NCI-H524 treated with DMSO at 0.1 percent for 48 hours (cell line): Measurements from ENCODE around the gene LPCAT1.
A peak's percentile ranks its signal among the peaks of the same experiment; 100 is the strongest.
"Not testable (repeated sequence)": the region's sequence is repeated elsewhere in the genome, so short reads cannot be mapped to it uniquely, and the experiment has no call there.

ENCODE experiments used
- DNase-seq: peaks from one replicate; lab custom pipeline; 2025; lab: John Stamatoyannopoulos, UW

LPCAT1 gene, protein sequence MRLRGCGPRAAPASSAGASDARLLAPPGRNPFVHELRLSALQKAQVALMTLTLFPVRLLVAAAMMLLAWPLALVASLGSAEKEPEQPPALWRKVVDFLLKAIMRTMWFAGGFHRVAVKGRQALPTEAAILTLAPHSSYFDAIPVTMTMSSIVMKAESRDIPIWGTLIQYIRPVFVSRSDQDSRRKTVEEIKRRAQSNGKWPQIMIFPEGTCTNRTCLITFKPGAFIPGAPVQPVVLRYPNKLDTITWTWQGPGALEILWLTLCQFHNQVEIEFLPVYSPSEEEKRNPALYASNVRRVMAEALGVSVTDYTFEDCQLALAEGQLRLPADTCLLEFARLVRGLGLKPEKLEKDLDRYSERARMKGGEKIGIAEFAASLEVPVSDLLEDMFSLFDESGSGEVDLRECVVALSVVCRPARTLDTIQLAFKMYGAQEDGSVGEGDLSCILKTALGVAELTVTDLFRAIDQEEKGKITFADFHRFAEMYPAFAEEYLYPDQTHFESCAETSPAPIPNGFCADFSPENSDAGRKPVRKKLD

DNA sequence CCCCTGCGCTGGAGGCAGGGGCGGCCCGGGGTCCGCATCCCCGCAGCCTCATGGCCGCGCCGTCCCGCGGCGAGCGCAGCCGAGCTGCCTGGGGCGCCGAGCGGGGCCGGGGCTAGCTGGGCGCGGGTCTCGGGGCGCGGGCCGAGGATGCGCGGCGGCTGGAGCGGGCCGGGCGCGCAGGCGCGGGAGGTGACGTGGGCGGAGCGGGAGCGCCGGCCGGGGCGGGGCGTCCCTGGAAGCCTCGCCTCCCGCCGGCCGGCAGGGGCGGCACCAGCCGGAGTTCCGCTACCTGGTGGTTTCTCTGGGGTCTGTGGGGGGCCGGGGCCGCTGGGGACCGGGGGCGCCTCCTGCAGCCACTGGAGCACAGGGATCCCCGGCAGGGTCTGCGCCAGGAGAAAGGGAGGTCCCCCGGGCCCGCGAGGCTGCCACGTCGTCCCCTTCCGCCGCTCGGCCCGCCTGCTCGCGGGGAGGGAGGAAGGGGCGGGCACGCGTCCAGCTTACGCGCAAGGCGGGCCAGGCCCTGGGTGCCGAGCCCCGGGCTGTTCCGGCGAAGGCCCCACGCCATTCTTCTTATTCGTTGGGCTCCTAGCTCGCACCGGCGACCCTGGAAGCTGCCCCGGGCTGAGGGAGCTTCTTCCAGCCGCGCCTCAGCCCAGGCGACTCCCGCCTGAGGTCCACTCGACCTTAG, at the start of gene LPCAT1:
TSS of gene LPCAT1 (minus strand) at position 168 of the 688 bp plus-strand sequence. CDS start at position 52, 116 bp downstream.
- DNase-seq = peak; percentile 31

DNA sequence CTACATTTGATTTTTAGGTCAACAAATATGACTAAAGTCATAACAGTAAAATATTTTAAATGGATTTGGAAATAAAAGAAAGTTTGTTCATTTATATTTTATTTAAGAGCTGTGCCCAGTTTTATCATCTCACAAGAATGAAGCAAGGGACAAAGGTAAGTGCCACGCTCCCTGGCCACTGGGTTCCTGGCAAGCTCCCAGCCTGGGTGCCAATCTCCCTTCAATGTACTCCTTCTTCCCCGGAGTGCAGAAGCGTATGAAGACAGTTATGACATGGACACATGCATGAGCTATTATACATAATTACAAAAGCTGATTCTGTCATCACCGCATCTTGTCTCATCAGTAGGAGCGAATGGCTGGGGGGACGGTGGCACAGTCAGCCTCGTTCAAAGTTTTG, 48.1 kb upstream of the LPCAT1 start:
- DNase-seq = not testable (repeated sequence)

DNA sequence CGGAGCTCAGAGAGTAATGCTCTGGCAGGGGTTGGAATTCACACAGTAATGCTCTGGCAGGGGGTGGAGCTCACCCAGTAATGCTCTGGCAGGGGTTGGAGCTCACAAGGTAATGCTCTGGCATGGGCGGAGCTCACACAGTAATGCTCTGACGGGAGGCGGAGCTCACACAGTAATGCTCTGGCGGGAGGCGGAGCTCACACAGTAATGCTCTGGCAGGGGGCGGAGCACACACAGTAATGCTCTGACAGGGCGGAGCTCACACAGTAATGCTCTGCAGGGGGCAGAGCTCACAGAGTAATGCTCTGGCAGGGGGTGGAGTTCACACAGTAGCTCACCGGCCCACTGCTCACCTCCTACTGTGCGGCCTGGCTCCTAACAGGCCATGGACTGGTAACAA, 47.2 kb upstream of the LPCAT1 start:
- no peak for DNase-seq

DNA sequence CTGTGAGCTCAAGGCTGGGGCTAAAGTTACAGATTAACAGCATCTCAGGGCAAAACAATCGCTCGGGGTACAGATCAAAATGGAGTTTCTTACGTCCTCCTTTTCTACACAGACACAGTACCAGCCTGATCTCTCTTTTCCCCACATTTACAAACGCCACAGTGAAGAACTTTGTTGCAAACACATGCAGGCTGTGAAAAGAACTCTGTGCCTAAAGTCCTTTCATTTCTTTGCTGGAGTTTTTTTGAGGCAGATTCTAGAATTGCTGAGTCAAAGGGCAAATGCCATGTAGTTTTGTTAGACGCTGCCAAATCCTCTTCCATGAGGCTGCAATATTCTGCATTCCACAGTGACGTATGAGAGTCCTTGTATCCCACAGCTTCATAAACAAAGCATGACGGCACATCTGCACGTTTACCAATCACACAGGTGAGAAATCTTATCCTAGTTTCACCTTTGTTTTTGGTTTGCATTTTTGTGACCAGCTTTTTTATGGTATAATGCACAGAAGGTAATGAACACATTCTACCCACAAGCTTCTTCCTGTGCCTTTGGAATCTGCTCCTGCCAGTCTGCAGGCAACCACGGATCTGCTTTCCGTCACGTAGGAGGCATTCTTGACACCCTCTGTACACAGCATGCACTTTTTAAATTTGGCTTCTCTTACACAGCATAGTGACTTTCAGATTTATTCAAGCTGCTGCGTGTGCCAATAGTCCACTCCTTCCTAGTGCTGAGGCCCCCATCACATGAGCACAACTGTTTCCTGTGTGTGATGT, 44.6 kb upstream of the LPCAT1 start:
- no peak for DNase-seq

DNA sequence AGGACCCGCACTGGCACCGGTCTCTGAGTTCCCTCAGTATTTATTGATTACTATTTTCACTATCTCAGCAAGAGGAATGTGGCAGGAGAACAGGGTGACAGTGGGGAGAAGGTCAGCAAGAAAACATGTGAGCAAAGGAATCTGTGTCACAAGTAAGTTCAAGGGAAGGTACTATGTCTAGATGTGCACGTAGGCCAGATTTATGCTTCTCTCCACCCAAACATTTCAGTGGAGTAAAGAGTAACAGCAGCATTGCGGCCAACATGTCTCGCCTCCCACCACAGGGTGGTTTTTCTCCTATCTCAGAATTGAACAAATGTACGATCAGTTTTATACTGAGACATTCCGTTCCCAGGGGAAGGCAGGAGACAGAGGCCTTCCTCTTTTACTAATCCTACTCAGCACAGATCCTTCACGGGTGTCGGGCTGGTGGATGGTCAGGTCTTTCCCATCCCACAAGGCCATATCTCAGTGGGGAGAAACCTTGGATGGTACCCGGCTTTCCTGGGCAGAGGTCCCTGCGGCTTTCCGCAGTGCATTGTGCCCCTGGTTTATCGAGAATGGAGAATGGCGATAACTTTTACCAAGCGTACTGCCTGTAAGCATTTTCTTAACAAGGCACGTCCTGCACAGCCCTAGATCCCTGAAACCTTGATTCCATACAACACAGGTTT, 43.9 kb upstream of the LPCAT1 start:
- not testable (repeated sequence) for DNase-seq

DNA sequence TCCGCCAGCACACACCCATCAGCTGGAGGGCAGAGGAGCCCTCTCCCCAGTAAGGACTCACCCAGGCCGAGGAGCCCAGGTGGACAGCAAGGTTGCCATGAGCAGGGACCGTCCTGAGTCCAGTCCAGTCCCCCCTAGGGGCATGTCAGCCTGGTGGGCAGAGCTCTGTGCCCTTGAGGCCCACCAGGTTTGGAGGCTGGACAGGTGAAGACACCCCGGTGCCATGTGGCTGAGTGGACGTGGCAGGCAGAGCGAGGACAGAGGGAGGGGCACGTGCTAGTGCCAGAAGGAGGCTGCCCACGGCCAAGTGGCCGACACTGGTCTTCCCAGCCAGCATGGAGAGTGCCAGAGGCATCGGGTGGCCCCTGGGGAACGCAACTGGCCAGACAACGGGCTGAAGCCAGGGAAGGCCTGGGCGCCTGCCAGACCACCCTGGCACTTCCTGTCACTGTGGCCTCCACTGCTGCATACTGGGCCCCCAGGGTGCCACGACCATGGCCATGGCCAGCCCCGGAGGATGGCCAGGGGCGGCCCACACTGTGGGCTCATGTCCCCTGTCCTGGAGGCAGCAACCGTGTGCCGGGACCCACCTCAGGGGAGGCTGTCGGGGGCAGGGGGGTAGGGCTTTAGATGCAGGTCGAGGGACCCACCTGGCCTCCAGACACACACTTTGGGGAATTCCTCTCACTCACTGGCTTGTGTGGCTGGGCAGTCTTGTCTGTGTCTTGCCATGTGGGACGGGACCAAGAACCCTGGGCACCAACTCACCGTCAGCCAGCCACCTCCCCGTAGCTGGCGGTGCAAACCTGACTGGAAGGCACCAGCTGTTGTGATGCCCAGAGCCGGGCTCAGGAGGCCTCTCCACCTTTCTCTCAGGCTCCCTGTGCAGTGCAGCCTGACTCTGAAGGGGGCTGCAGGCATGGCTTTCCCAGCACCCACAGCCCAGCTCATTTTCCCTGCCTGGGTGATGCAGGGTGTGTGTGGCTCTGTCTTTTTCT, 42.3 kb upstream of the LPCAT1 start:
- DNase-seq = no peak

DNA sequence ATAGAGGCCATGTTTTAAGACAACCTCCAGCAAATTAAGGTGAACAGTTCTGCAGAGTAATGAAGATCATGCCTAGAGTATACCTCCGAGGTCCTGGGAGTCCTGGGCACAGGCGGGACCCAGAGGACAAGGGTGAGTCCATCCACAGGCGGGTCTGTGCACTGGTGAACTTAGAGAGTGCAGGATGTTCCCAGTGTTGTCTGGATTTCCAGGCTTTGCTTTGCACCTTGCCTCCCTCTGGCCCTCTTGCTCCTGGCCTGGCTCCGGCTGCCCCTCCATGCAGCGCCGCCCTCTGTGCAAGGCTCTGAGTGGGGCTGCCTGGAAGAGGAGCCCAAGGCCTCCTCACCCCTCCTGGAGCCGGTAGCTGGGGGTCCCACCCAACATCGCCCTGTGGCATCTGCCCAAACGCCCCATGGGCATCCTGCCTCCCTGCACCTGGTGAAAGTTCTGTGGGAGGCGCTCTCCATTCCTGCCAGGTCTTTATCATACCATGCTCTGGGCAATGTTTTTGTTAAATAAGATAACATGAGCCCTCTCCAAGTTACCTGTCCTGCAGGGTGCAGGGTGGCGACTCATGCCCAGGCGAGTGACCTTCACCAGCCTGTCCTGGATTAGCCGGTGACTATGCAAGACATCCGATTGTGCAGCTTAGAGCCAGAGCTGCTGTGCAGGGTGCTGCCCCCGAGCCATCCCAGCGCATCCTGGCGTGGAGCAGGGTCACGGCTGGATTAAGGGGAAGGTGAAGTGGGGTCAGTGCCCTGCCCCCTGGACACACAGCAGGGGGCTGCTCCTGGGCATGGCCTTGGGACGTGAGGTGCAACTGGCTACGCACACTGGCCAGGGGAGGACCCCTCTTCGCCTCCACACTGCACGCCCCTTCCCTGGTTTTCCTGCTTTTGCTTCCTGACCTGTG, 41.3 kb upstream of the LPCAT1 start:
- no peak for DNase-seq

DNA sequence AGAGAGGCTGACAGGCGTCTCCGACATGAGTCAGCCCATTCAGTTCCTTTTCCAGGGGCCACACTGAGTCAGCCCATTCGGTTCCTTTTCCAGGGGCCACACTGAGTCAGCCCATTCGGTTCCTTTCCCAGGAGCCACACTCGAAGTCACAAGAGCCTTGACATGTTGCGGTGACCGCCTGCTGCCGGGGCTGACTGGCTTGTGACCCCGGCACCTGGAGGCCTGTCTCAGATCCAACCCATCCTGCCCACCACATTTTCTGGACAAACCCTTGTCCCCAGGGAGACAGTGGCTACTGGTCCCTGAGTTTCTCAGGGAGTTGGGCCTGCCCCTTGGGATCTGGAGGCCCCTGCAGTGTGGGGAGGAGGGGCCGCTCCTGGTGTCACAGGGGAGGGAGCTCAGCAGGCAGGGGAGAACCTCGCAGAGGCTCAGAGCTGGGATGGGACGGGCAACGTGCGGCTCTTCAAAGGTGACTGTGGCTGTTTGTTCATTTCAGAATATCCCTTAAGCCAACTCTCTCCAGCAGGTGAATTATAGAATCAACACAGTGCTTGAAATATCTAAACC, 40.5 kb upstream of the LPCAT1 start:
- no peak for DNase-seq

DNA sequence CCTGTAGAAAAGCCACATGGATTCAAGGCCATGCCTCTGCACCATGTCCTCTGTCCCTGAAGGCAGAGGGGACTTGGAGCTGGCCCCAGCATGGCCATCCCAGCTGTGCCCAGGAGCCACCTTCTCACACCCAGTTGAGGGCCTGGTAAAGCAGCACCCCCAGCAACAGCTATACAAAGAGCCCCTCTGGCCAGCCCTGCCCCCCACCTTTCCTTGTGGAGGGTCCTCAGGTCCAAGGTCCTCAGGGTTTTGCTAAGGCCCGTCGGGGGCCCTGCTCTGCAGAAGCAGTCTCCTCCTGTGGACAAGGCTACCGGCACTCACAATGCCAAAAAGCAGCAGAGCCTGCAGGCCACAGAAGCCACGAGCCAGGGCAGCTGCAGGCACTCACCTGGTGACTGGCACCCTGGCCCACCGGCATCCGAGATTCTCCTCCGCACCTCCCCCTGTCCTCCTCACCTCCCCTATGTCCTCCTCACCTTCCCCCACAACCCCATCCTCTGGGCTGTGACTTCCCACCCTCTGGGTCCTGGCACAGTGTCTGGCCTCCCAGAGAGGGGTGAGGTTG, 39.9 kb upstream of the LPCAT1 start:
- DNase-seq = no peak

DNA sequence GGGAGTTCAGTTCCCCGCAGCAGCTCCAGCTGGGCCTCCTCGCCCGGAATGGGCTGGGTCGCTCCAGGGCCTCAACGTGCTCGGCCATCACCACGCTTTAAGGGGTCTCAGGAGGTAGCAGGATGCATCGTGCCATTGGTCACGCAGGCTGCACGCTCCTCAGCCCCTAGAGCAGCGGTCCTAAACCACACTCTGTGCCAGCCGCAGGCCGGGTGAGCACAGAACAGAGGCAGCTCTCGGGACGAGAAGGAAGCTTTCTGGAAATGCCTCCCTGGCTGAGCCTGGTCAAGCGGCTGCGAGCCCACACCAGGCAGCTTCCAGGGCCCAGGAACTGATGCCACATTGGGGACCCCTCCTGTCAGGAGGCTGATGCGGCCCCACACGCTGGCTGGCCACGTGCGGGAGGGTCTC, 39.3 kb upstream of the LPCAT1 start:
- DNase-seq = no peak

DNA sequence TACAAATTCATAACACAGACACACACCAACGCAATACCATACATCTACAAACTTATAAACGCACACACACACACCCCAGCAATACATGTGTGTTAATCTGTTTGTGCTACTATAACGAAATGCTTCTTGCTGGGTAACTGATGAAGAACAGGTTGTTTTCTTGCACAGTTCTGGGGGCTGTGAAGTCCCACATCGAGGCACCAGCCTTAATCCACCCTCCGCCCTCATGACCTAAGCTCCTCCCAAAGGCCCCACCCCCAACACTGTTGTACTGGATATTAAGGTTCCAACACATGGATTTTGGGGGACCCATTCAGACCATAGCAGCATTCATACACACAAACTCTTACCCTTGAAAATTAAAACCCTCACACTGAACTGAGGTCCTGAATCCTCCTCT, 38.8 kb upstream of the LPCAT1 start:
- DNase-seq = no peak

DNA sequence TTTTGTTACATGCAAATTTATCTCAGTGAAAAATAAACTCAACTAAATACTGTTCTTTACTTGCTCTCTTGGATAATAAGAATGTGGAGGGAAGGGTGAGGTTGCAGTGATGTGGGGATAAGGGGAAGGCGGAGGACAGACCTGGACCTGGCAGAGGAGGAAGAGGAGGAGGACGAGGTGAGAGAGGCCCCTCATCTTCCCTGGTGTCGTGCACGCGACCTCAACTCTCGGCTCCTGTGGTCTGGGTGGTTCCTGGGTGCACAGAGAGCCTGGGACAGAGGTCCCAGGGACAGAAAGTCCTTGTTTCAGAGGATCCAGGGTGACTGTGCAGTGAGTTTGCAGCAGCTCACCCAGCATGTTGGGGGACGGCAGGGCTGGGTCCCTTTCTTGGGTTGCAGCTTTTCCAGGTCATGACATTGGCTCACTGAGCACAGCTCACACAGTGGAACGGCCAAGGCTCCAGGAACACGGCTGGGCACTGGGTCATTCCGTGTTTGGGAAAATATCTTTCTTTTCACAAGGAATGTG, 37.7 kb upstream of the LPCAT1 start:
- no peak for DNase-seq

DNA sequence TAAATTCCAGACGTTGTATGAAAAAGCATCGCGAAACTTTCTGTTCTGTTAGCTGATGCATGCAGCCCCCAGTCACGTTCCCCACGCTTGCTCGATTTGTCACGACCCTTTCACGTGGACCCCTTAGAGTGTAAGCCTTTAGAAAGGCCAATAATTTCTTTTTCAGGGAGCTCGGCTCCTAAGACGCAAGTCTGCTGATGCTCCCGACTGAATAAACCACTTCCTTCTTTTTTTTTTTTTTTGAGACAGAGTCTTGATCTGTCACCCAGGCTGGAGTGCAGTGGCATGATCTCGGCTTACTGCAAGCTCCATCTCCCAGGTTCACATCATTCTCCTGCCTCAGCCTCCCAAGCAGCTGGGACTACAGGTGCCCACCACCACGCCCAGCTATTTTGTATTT, 36.7 kb upstream of the LPCAT1 start:
- DNase-seq = not testable (repeated sequence)

DNA sequence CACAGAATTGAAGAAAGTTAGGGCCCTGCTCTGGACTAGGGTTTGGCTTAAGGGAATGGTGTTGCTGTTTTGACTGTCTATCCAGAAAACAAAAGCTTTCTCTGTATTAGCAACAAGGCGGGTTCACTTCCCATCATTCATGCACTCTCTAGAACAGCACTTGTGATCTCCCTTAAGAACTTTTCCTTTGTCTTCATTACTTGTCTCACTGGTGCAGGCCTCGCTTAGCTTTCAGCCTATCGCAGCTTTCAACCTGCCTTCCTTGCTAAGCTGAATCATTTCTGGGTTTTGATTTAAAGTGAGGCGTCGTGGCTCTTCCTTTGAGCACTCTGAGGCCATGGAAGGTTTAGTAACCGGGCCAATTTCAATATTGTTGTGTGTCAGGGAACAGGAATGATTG, 35.2 kb upstream of the LPCAT1 start:
- no peak for DNase-seq

DNA sequence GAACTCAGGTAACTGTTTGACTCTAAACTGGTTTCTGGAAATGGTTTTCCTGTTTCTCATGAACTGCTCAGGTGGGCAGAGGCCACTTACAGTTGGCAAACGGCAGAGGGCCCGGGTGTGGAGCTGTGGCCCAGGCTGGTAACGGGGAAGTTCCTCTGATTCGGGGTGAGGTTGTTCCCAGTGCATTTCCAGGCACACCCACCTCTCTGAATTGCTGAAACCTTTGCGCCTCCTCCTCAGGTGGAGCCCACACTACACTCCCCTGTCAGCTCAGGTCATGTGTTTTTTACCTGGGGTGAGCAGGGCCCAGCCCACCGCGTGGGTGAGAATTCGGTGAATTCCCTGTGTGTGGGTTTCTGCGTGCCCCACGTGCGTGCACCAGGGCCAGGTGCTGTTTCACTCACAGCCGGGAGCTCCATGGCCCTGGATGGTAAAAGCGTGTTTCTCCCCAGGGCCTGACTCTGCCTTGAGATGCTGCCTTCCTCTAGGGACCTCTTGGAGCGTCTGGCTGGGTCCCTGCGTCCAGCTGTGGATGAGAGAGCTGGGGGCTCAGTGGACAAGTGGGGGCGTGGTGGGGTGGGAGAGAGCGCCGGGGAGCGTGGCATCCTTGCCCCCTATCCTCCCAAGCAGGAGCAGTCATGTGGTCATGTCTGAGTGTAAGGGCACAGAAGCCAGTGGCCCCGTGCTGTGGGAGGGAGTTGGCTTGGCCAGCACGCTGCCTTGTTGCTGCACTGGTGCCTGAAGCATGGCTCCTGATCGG, 33.5 kb upstream of the LPCAT1 start:
- no peak for DNase-seq

DNA sequence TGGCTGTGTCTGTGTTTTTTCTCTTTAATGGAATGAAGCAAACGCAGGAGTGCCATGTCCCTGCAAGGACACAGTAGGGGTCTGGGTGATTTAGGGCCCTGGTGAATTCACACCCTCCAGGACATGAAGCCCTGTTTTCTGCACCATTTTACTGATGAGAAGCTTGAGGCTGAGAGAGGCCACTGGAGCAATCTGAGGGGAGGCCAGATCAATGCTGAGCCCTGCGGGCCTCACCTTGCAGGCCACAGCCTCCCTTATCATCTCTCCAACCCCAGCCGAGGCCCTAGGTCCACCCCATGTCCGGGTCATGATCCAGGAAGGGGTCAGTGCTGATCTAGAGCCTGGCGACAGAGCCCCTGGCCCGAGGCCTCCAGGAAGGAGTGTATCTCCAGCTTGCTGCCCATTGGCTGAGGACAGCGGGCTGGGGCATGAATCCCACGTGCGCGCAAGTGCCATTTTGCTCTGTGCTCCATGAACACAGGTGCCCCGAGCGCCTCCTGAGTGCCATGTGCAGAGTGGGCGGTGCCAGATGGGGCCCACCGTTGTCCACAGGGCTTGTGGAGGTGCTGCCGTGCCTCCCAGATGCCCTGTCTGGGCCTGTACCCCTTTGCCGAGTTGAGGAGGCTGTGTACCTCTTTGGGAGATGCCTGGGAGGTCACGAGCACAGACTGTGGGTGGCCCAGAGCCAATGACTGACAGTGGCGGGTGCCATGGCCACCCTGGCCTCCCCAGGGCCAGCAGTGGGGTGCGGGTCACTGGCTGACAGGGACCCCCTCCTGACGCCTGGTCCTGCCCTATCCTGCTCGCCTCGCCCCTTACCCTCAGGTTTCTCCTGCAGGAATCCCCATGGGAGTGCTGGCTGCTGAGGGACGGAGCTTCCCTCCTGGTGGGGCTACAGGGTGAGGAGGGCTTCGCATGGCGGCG, 32.3 kb upstream of the LPCAT1 start:
- DNase-seq = no peak
